IPS DF 6.9 (cell line): ENCODE measurements around the gene DNAJA3.

Experiments used
- DNase-seq: peaks from one replicate; pipeline ENCODE4 v3.0.0-alpha.2; 2013; ENCODE audit warnings: low read depth, low spot score
- H3K27ac ChIP-seq: one replicate; pipeline ENCODE4 v1.5.1; 2013; ENCODE audit warnings: low read length, control low read depth
- H3K27me3 ChIP-seq: 2 replicates; pipeline ENCODE4 v1.6.1; 2013; ENCODE audit warnings: mild to moderate bottlenecking, low read length; ENCODE audit not compliant: control insufficient read depth, insufficient read depth
- H3K36me3 ChIP-seq: 2 replicates; pipeline ENCODE4 v1.6.1; 2013; ENCODE audit warnings: low read length; ENCODE audit not compliant: control insufficient read depth, insufficient read depth
- H3K4me1 ChIP-seq: 2 replicates; pipeline ENCODE4 v1.6.1; 2013; ENCODE audit warnings: low read length; ENCODE audit not compliant: control insufficient read depth, insufficient read depth
- H3K4me3 ChIP-seq: 2 replicates; pipeline ENCODE4 v1.5.1; 2013; ENCODE audit warnings: mild to moderate bottlenecking, low read length
- H3K9me3 ChIP-seq: 2 replicates; pipeline ENCODE4 v1.6.1; 2013; ENCODE audit warnings: low read length, inconsistent platforms; ENCODE audit not compliant: control insufficient read depth, insufficient read depth
- WGBS: extraction: QIAGEN DNeasy Blood & Tissue Kit; methylation state at CpG from one replicate; pipeline ENCODE4 v1.1.7; 2013; ENCODE audit warnings: mixed read lengths, missing lambda C conversion rate; ENCODE audit not compliant: insufficient read length, insufficient coverage; 5-methylcytosine and 5-hydroxymethylcytosine counted together

Gene DNAJA3

DNA sequence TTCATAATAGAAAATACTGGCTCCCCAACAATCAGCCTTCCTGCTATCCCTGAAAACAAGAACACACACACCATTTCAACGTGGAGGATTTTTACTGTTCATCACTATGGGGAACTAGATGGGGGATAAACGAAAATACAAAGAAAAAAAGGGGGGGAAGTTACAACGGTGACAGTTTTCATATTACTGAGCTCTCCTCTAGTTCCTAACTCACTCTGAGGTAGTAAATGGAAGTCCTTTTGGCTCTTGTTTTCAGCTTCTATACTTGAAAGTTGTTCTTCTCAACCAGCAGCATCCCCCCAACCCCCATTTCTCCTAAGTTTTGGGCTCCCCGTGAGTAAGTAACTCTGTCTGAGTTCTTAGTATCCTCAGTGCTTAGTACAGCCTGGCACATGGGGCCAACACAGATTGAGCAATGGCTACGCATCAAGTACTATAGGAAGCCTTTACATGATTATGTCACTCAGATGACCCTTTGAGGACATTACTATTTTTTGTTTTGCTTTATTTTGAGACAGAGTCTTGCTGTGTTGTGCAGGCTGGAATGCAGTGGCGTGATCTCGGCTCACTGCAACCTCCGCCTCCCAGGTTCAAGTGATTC, 5.1 kb upstream of the DNAJA3 start:
- WGBS = no CpG with 5 or more reads among the region's 8 CpGs
- Histone ChIP-seq H3K27me3 (no peaks in the 10 kb centered on the region), H3K36me3 (no peaks in the 10 kb centered on the region), H3K9me3 (no peaks in the 10 kb centered on the region), H3K27ac (no peak overlapping the region), H3K4me1 (no peaks in the 10 kb centered on the region; the same call in 1 of the 2 replicates), H3K4me3 (no peak overlapping the region)
- no peak for DNase-seq

- Histone ChIP-seq H3K4me3 (peak overlapping the region; percentile 89), H3K36me3 (no peaks in the 10 kb centered on the region), H3K4me1 (no peaks in the 10 kb centered on the region), H3K27me3 (no peaks in the 10 kb centered on the region), H3K27ac (no peak overlapping the region), H3K9me3 (no peaks in the 10 kb centered on the region)
- WGBS = no CpG with 5 or more reads among the region's 31 CpGs
- no peak for DNase-seq
These were observed 485 bp downstream of the DNAJA3 start for GRCh38 chr16:4426021-4426684.

DNA sequence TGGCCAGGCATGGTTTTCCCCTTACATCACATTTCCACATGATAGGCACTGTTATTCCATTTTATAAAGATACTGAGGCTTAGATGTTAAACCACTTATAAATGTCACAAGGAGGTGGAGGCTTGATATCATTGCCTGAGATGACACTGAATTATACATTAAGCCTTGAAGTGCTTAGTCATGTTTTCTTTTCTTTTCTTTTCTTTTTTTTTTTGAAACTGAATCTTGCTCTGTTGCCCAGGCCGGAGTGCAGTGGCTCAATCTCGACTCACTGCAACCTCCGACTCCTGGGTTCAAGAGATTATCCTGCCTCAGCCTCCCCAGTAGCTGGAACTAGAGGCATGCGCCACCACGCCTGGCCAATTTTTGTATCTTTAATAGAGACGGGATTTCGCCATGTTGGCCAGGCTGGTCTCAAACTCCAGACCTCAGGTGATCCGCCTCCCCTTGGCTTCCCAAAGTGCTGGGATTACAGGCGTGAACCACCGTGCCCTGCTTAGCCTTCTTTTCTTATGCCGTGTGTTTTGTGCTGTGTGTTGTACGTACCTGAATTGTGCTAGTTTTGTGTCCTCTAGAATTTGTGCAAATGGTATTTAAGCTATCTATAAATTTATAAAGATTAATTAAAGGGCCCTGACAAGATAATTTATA, 1.2 kb downstream of the DNAJA3 start:
- no peaks in the 10 kb centered on the region for H3K4me1 ChIP-seq

GRCh38 chr16:4428500-4428899, 2.8 kb downstream of the DNAJA3 start:
- no peaks in the 10 kb centered on the region for H3K36me3 ChIP-seq
- no CpG with 5 or more reads among the region's 7 CpGs for WGBS

More for the DNA sequence above, 1.2 kb downstream of the DNAJA3 start:
- Histone ChIP-seq H3K36me3 (no peaks in the 10 kb centered on the region), H3K27me3 (no peaks in the 10 kb centered on the region), H3K27ac (no peak overlapping the region), H3K4me3 (peak overlapping the region; percentile 89; the same call in 1 of the 2 replicates), H3K9me3 (no peaks in the 10 kb centered on the region)
- no peak for DNase-seq
- WGBS = no CpG with 5 or more reads among the region's 12 CpGs

GRCh38 chr16:4431023-4431422, 5.4 kb downstream of the DNAJA3 start:
- no peaks in the 10 kb centered on the region for H3K9me3 ChIP-seq
- DNase-seq = no peak
- no peaks in the 10 kb centered on the region for H3K27me3 ChIP-seq
- no CpG with 5 or more reads among the region's 9 CpGs for WGBS
- H3K27ac ChIP-seq = no peak overlapping the region
- H3K36me3 ChIP-seq = peaks cover 2% of the 10 kb centered on the region; the same call in 1 of the 2 replicates
- no peak overlapping the region for H3K4me3 ChIP-seq
- H3K4me1 ChIP-seq = no peaks in the 10 kb centered on the region

More at GRCh38 chr16:4428500-4428899, 2.8 kb downstream of the DNAJA3 start:
- no peak for DNase-seq
- Histone ChIP-seq H3K4me3 (no peak overlapping the region), H3K4me1 (no peaks in the 10 kb centered on the region), H3K9me3 (no peaks in the 10 kb centered on the region), H3K27ac (no peak overlapping the region), H3K27me3 (no peaks in the 10 kb centered on the region)

- Histone ChIP-seq H3K4me1 (no peaks in the 10 kb centered on the region), H3K4me3 (no peak overlapping the region), H3K9me3 (no peaks in the 10 kb centered on the region), H3K36me3 (peaks cover 7% of the 10 kb centered on the region; the same call in 1 of the 2 replicates), H3K27me3 (no peaks in the 10 kb centered on the region), H3K27ac (no peak overlapping the region)
- no CpG with 5 or more reads among the region's 4 CpGs for WGBS
- DNase-seq = no peak
These were observed 7.6 kb downstream of the DNAJA3 start for GRCh38 chr16:4433228-4433627.

GRCh38 chr16:4433914-4434787, 8.5 kb downstream of the DNAJA3 start:
- Histone ChIP-seq H3K27me3 (no peaks in the 10 kb centered on the region), H3K27ac (no peak overlapping the region), H3K36me3 (peaks cover 7% of the 10 kb centered on the region; the same call in 1 of the 2 replicates), H3K4me1 (no peaks in the 10 kb centered on the region), H3K4me3 (no peak overlapping the region), H3K9me3 (no peaks in the 10 kb centered on the region)
- no CpG with 5 or more reads among the region's 12 CpGs for WGBS
- DNase-seq = no peak

DNA sequence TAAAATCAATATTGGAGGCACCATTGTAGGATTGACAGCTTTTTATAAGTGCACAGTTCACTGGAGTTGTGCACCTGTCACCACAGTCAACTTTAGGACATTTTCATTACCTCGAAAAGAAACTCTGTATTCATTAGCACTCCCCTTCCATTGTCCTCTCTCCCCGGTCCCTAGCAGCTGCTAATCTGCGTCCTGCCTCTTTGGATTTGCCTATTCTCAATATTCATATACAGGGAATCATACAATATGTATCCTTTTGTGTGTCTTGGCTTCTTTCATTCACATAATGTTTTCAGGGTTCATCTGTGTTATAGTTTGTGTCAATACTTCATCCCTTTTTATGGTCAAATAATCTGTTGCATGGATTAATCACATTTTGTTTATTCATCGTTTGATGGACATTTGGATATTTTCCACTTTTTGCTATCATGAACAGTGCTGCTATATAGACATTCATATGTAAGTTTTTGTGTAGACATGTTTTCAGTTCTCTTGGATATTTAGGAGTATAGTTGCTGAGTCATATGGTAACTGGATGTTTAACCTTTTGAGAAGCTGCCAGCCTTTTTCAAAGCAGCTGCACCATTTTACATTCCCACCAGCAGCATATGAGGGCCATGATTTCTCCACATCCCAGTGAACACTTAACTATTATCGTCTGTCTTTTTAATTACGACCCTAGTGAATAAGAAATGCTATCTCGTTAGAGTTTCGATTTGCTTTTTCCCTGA, 9.8 kb downstream of the DNAJA3 start:
- Histone ChIP-seq H3K36me3 (peaks cover 7% of the 10 kb centered on the region; the same call in 1 of the 2 replicates), H3K27me3 (no peaks in the 10 kb centered on the region), H3K4me3 (no peak overlapping the region), H3K4me1 (no peaks in the 10 kb centered on the region), H3K9me3 (no peaks in the 10 kb centered on the region), H3K27ac (no peak overlapping the region)
- WGBS = no CpG with 5 or more reads among the region's 8 CpGs
- DNase-seq = no peak

GRCh38 chr16:4437366-4437765, 11.7 kb downstream of the DNAJA3 start:
- Histone ChIP-seq H3K9me3 (no peaks in the 10 kb centered on the region), H3K4me3 (no peak overlapping the region), H3K4me1 (no peaks in the 10 kb centered on the region), H3K27ac (no peak overlapping the region), H3K27me3 (no peaks in the 10 kb centered on the region), H3K36me3 (peaks cover 17% of the 10 kb centered on the region; the same call in 1 of the 2 replicates)
- DNase-seq = no peak
- WGBS = no CpG with 5 or more reads among the region's 3 CpGs
